HepG2 (cell line): ENCODE results near the gene RASGRP2. TPM values are rescaled to one million over a fixed set of nuclear protein-coding genes. Genes with fewer than 3 reads are reported as not detected.

Experiments used
- ATAC-seq: fragments of 200-7000 bp; cut with Tn5 transposase; 3 replicates; pipeline ENCODE4 v1.9.1; 2020; ENCODE audit warnings: mild to moderate bottlenecking, moderate library complexity
- BruUV-seq: library from RNA; stranded (reverse); fragments of 400-500 nt; replicated peaks from 2 replicates; lab custom pipeline; 2021; lab: Mats Ljungman, UMichigan
- CTCF ChIA-PET: fragments of 300-600 bp; formaldehyde crosslinking; extraction: SDS; loops from one replicate; lab custom pipeline; 2021; ENCODE audit warnings: low total read pairs, inconsistent platforms, low intra/inter-chr PET ratio; lab: Yijun Ruan, JAX
- POLR2A ChIA-PET: fragments of 350-600 bp; sonication (Branson Sonifier 250); formaldehyde crosslinking; loops from one replicate; lab custom pipeline; 2020; ENCODE audit warnings: antibody characterized with exemption, inconsistent platforms; lab: Yijun Ruan, JAX
- DNase-seq: peaks from one replicate; pipeline ENCODE4 v3.0.0-alpha.2; 2015; ENCODE audit warnings: low spot score
- FAIRE-seq: peaks from 3 replicates; lab custom pipeline; 2011; peaks lifted over from hg19 to GRCh38; lab: Jason Lieb, UNC
- H2AFZ ChIP-seq: one replicate; pipeline ENCODE4 v1.6.1; 2011; ENCODE audit warnings: low read length, inconsistent platforms
- H3K27ac ChIP-seq: fragments of 300-600 bp; 3 replicates; pipeline ENCODE4 v1.8.0; 2011; ENCODE audit warnings: mixed run types, mild to moderate bottlenecking, mixed read lengths, low read length, inconsistent platforms; ENCODE audit not compliant: insufficient read depth; ENCODE audit errors: extremely low read length
- H3K27me3 ChIP-seq, 2 experiments: fragments of 200-600 bp in 1 of 2; 2 replicates in 1 of 2; 3 replicates in 1 of 2; pipeline versions ENCODE4 v1.6.0 to v1.8.0; 2011; ENCODE audit warnings: low read length in 2 of 2, mild to moderate bottlenecking in 2 of 2, moderate library complexity in 2 of 2, inconsistent platforms in 1 of 2; ENCODE audit not compliant: insufficient read depth in 2 of 2, control insufficient read depth in 1 of 2
- H3K36me3 ChIP-seq, 2 experiments: fragments of 200-600 bp in 1 of 2; replicated peaks in 1 of 2; 2 replicates in 1 of 2; 3 replicates in 1 of 2; pipeline versions ENCODE4 v1.5.1 to v1.8.0; 2011; ENCODE audit warnings: low read length in 2 of 2, inconsistent platforms in 1 of 2; ENCODE audit not compliant: insufficient read depth in 2 of 2, control insufficient read depth in 1 of 2
- H3K4me1 ChIP-seq: 2 replicates; pipeline ENCODE4 v1.5.1; 2012; ENCODE audit warnings: low read length, inconsistent platforms; ENCODE audit not compliant: insufficient read depth
- H3K4me2 ChIP-seq: 2 replicates; pipeline ENCODE4 v1.6.0; 2011; ENCODE audit warnings: low read depth, low read length, inconsistent platforms
- H3K4me3 ChIP-seq, 3 experiments: fragments of 200-600 bp in 1 of 3; sonication (generic), shearing (Covaris generic) in 1 of 3; replicated peaks in 1 of 3; 2 replicates each; pipeline ENCODE4 v1.5.1; 2011 to 2016; ENCODE audit warnings: low read length in 3 of 3, inconsistent platforms in 2 of 3, low read depth in 2 of 3, mild to moderate bottlenecking in 2 of 3, control low read depth in 1 of 3, mixed read lengths in 1 of 3; ENCODE audit not compliant: insufficient read depth in 1 of 3
- H3K79me2 ChIP-seq: one replicate; pipeline ENCODE4 v1.6.1; 2011; ENCODE audit warnings: low read length, inconsistent platforms; ENCODE audit not compliant: insufficient read depth
- H3K9ac ChIP-seq: 2 replicates; pipeline ENCODE4 v1.6.0; 2011; ENCODE audit warnings: mild to moderate bottlenecking, low read depth, low read length, inconsistent platforms; ENCODE audit not compliant: insufficient read depth
- H3K9me3 ChIP-seq: 2 replicates; pipeline ENCODE4 v1.5.1; 2012; ENCODE audit warnings: mild to moderate bottlenecking, low read length
- H4K20me1 ChIP-seq: 2 replicates; pipeline ENCODE4 v1.6.0; 2011; ENCODE audit warnings: inconsistent platforms, mild to moderate bottlenecking, low read length, moderate library complexity; ENCODE audit not compliant: insufficient read depth
- HMG20A ChIP-seq: IDR thresholded peaks from 2 replicates; pipeline ENCODE4 v1.6.1; 2016; ENCODE audit warnings: borderline replicate concordance
- MAF1 ChIP-seq: sonication (generic); formaldehyde crosslinking; IDR thresholded peaks from 2 replicates; pipeline ENCODE4 v1.5.0; 2020; ENCODE audit warnings: missing genetic modification reagents, borderline replicate concordance
- MAFF ChIP-seq: IDR thresholded peaks from 2 replicates; pipeline ENCODE4 v1.6.1; 2011; ENCODE audit warnings: low read depth, low read length, improper control_type of control experiment
- MIER2 ChIP-seq: IDR thresholded peaks from 2 replicates; pipeline ENCODE4 v1.6.1; 2016; ENCODE audit warnings: missing biosample characterization, missing genetic modification reagents
- NFE2L1 ChIP-seq: sonication (generic); formaldehyde crosslinking; IDR thresholded peaks from 2 replicates; pipeline ENCODE4 v1.4.0; 2020; ENCODE audit warnings: missing genetic modification reagents, mild to moderate bottlenecking, borderline replicate concordance
- NFKB2 ChIP-seq: sonication (generic); formaldehyde crosslinking; IDR thresholded peaks from 2 replicates; pipeline ENCODE4 v1.4.0; 2020; ENCODE audit warnings: missing genetic modification reagents, borderline replicate concordance
- SNRNP70 ChIP-seq: fragments of 200-400 bp; formaldehyde crosslinking; IDR thresholded peaks from 2 replicates; pipeline ENCODE4 v1.6.1; 2017; ENCODE audit warnings: mild to moderate bottlenecking, low read depth, low read length, moderate library complexity
- SSRP1 ChIP-seq: IDR thresholded peaks from 2 replicates; pipeline ENCODE4 v1.6.1; 2016; ENCODE audit warnings: control low read depth
- TEAD3 ChIP-seq: optimal IDR thresholded peaks from 2 replicates; pipeline ENCODE3; 2016; ENCODE audit warnings: borderline replicate concordance
- ZBTB1 ChIP-seq: sonication (generic); formaldehyde crosslinking; IDR thresholded peaks from 2 replicates; pipeline ENCODE4 v1.4.0; 2020; ENCODE audit warnings: missing genetic modification reagents, borderline replicate concordance
- ZKSCAN8 ChIP-seq: IDR thresholded peaks from 2 replicates; pipeline ENCODE4 v1.6.1; 2016; ENCODE audit warnings: borderline replicate concordance, missing genetic modification reagents, missing compliant biosample characterization
- ZNF337 ChIP-seq: sonication (generic); formaldehyde crosslinking; IDR thresholded peaks from 2 replicates; pipeline ENCODE4 v1.5.1; 2020; ENCODE audit warnings: missing genetic modification reagents, low read depth, mild to moderate bottlenecking, borderline replicate concordance
- ZNF678 ChIP-seq: sonication (generic); formaldehyde crosslinking; IDR thresholded peaks from 2 replicates; pipeline ENCODE4 v1.4.0; 2020; ENCODE audit warnings: mild to moderate bottlenecking, missing genetic modification reagents
- whole genome bisulfite sequencing: methylation state at CpG from one replicate; pipeline ENCODE4 v1.1.6; 2017; ENCODE audit warnings: low lambda C conversion rate; 5-methylcytosine and 5-hydroxymethylcytosine counted together
- in situ Hi-C: cut with HindIII; loops from 2 replicates; pipeline ENCODE4 v1.10.0; 2017; ENCODE audit warnings: low pct_unique_long_range_greater_than_20kb; ENCODE audit not compliant: extremely low pct_ligation_motif_present
- intact Hi-C: fragments of 100-400 bp; cut with micrococcal nuclease; formaldehyde crosslinking; loops from one replicate; pipeline ENCODE4 v1.10.0; 2022; ENCODE audit not compliant: unreplicated experiment
- polyA plus RNA-seq, 8 experiments: library from polyadenylated mRNA; depleted of rRNA in 3 of 8; stranded (reverse) in 7 of 8; unstranded in 1 of 8; fragments of >200 nt; fragmentation: Illumina TruSeq in 4 of 8; extraction: Trizol in 4 of 8; gene quantifications; 2 replicates each; pipeline versions ENCODE4 v1.2.1 to v1.2.3, GENCODE V29; 2011 to 2016; ENCODE audit warnings: low read depth in 4 of 8, missing spikeins in 1 of 8, mixed read lengths in 1 of 8; ENCODE audit not compliant: insufficient read depth in 1 of 8
- total RNA-seq, 5 experiments: library from RNA; depleted of rRNA; stranded (reverse); fragments of >200 nt; fragmentation: Illumina TruSeq; extraction: Trizol; gene quantifications; 2 replicates each; pipeline ENCODE4 v1.2.3, GENCODE V29; 2016; ENCODE audit warnings: low read depth in 1 of 5
- TF ChIP-seq, protein P1 (sequence below), 2 experiments: sonication (generic) in 1 of 2; formaldehyde crosslinking in 1 of 2; IDR thresholded peaks; 2 replicates each; pipeline versions ENCODE4 v1.5.1 to v1.6.1; 2011 to 2020; ENCODE audit warnings: borderline replicate concordance in 1 of 2, low read depth in 1 of 2, low read length in 1 of 2, mild to moderate bottlenecking in 1 of 2, missing genetic modification reagents in 1 of 2, moderate library complexity in 1 of 2
- TF ChIP-seq, protein P2 (sequence below): sonication (generic); formaldehyde crosslinking; IDR thresholded peaks from 2 replicates; pipeline ENCODE4 v1.5.1; 2020; ENCODE audit warnings: missing genetic modification reagents, mild to moderate bottlenecking, borderline replicate concordance
- TF ChIP-seq, protein P3 (sequence below): sonication (generic); formaldehyde crosslinking; IDR thresholded peaks from 2 replicates; pipeline ENCODE4 v1.8.1; 2022; ENCODE audit warnings: low read depth, mild to moderate bottlenecking, missing genetic modification reagents

Gene RASGRP2
- total and polyA plus RNA-seq, 2 of the 13 experiments (the other 11 are each of a cell fraction or from before 2014, with no cell fraction given): 0.61 TPM; not detected in 1

DNA sequence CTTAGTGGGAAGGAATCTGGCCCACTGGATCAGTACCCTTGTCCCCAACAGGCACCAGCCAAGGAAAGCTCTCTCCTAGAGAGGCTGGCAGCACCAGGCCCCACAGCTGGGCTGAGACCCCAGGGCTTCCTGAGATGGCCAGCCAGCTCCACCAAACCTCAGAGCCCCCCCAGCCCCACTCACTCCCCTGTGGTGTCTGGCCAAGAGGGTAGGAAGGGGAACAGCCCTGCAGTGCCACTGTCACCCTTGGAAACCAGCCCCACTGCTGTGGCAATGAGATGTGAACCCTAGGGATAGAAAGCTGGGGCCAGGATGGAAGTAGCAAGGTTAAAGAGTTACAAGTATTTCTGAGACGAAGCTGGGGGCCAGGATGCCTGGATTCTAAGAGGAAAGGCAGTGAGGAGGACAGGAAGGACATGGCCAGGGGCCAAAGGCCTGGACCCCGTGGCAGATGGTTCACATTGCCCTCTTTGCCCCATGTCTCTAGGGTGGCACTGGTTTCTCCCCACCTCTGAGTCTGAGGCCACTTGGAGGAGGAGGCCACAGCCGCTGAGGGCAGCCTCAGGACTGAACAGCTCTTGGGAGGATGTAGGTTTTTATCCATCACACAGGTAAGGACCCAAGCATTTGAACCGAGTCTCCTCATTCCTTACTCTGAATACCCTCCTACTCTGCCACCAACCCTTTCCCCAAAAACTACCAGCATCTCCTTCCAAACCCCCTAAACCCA, 49.8 kb downstream of the RASGRP2 start (continued):
- TF ChIP-seq, protein P1, sequence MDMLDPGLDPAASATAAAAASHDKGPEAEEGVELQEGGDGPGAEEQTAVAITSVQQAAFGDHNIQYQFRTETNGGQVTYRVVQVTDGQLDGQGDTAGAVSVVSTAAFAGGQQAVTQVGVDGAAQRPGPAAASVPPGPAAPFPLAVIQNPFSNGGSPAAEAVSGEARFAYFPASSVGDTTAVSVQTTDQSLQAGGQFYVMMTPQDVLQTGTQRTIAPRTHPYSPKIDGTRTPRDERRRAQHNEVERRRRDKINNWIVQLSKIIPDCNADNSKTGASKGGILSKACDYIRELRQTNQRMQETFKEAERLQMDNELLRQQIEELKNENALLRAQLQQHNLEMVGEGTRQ (IDR thresholded peaks at IDR 0.05; ENCODE audit: low read depth, low read length): no peak
- TF ChIP-seq, protein P1 (CRISPR knock-in tag; IDR thresholded peaks at IDR 0.05; ENCODE audit: borderline replicate concordance): no peak
- TF ChIP-seq HMG20A (CRISPR knock-in tag) (no peak), NFE2L1 (CRISPR knock-in tag) (no peak), MAF1 (no peak), SSRP1 (no peak), ZNF678 (CRISPR knock-in tag) (no peak)

DNA sequence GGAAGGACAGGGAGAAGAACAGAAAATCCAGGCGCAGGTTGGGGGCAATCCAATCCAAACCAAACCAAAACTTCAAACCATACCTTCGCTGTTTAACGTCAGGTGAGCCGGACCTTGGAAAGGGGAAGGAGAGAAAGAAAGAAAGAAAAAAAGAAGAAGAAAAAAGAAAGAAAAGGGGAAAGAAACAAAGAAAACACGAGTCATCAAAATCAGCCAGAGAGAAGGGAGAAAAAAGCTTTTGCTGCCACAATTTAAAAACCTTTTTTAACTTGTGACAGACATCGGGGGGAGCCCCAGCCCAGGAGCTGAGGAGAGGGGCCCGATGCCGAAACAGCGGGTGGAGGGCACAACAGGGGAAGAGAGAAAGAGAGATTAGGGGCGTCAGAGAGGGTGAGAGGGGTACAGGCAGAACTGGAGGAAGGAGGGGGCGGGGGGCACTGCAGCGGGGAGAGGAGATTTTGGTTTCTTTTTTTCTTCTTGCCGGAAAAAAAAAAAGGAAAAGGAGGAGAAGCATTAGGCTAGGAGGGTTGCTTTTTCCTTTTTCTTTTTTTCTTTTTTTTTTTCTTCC, 51.1 kb downstream of the RASGRP2 start:
- H3K27me3 ChIP-seq: peaks cover 4 to 79% of the 10 kb centered on the region in 2 experiments; a peak in 4 of 5 replicates
- CTCF ChIA-PET: no interaction called here
- WGBS: 11% methylated on average over 13 of the region's 13 CpGs
- TF ChIP-seq, protein P2, sequence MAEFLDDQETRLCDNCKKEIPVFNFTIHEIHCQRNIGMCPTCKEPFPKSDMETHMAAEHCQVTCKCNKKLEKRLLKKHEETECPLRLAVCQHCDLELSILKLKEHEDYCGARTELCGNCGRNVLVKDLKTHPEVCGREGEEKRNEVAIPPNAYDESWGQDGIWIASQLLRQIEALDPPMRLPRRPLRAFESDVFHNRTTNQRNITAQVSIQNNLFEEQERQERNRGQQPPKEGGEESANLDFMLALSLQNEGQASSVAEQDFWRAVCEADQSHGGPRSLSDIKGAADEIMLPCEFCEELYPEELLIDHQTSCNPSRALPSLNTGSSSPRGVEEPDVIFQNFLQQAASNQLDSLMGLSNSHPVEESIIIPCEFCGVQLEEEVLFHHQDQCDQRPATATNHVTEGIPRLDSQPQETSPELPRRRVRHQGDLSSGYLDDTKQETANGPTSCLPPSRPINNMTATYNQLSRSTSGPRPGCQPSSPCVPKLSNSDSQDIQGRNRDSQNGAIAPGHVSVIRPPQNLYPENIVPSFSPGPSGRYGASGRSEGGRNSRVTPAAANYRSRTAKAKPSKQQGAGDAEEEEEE: no peak
- TF ChIP-seq NFKB2 (CRISPR knock-in tag) (no peak), ZKSCAN8 (CRISPR knock-in tag) (no peak), ZBTB1 (CRISPR knock-in tag) (no peak), ZNF337 (CRISPR knock-in tag) (no peak), MAFF (peak; percentile 55; the same call in 1 of the 2 replicates), SNRNP70 (no peak), MIER2 (CRISPR knock-in tag) (no peak), TEAD3 (CRISPR knock-in tag) (no peak)
- TF ChIP-seq, protein P3, sequence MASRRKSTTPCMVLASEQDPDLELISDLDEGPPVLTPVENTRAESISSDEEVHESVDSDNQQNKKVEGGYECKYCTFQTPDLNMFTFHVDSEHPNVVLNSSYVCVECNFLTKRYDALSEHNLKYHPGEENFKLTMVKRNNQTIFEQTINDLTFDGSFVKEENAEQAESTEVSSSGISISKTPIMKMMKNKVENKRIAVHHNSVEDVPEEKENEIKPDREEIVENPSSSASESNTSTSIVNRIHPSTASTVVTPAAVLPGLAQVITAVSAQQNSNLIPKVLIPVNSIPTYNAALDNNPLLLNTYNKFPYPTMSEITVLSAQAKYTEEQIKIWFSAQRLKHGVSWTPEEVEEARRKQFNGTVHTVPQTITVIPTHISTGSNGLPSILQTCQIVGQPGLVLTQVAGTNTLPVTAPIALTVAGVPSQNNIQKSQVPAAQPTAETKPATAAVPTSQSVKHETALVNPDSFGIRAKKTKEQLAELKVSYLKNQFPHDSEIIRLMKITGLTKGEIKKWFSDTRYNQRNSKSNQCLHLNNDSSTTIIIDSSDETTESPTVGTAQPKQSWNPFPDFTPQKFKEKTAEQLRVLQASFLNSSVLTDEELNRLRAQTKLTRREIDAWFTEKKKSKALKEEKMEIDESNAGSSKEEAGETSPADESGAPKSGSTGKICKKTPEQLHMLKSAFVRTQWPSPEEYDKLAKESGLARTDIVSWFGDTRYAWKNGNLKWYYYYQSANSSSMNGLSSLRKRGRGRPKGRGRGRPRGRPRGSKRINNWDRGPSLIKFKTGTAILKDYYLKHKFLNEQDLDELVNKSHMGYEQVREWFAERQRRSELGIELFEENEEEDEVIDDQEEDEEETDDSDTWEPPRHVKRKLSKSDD: no peak

More for the DNA sequence above, 51.1 kb downstream of the RASGRP2 start:
- H3K9me3 ChIP-seq: no peaks in the 10 kb centered on the region
- H3K4me1 ChIP-seq: no peaks in the 10 kb centered on the region; the same call in 1 of the 2 replicates
- no peaks in the 10 kb centered on the region for H4K20me1 ChIP-seq
- H3K9ac ChIP-seq: no peak overlapping the region
- H3K4me3 ChIP-seq: no peak overlapping the region
- DNase-seq: no peak
- intact Hi-C loops (no loop called here), in situ Hi-C loops (no loop called here)
- H3K4me2 ChIP-seq: no peak overlapping the region
- H2AFZ ChIP-seq: no peak overlapping the region
- H3K79me2 ChIP-seq: no peaks in the 10 kb centered on the region
- POLR2A ChIA-PET: no interaction called here
- no peak for ATAC-seq
- no peak overlapping the region for H3K27ac ChIP-seq
- H3K36me3 ChIP-seq: no peaks in the 10 kb centered on the region
- no TSS peak for BruUV-seq
- FAIRE-seq: no peak
